Measurements from ENCODE around the gene SNX9.
"Not testable (repeated sequence)": the region's sequence is repeated elsewhere in the genome, so short reads cannot be mapped to it uniquely, and the experiment has no call there.

Gene SNX9

DNA sequence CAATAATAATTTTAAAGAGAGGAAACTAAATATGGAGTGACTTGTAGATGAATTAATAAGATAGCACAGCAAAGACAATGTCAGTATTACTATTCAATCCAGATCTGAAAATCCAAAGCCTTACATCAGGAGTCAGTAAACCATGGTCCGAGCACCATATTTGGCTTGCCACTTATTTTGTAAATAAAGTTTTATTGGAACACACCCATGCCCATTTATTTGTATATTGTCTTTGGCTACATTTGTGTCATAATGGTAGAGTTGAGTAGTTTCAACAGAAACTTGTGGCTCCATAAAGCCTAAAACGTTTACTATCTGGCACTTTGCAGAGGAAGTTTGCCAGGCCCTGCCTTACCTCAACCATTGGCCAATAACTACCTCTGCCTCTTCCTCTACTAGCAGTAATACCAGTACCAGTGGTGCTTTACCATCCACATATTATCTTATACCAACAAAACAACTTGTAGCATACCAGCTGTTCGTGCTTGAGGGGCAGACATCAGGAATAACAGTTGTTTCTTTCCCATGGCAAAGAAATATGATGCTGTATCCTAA, 106.8 kb downstream of the SNX9 start:
- no peak for DNase-seq

DNA sequence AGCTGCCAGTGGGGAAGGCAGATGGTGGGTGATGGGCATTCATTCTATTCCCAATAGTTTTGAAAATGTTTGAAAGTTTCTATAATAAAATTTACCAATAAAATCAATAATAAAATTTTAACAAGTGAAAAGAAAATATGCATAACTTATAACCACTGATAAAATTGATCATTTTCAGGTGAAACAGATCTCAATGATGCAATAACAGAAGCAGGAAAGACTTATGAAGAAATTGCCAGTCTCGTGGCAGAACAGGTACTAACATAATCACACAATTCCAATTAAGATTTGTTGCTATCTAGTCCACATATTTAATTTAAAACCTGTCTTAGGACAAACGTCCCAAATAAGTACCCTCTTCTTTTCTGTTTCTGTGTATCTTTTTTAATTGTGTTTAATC, 112.7 kb downstream of the SNX9 start:
- no peak for DNase-seq

DNA sequence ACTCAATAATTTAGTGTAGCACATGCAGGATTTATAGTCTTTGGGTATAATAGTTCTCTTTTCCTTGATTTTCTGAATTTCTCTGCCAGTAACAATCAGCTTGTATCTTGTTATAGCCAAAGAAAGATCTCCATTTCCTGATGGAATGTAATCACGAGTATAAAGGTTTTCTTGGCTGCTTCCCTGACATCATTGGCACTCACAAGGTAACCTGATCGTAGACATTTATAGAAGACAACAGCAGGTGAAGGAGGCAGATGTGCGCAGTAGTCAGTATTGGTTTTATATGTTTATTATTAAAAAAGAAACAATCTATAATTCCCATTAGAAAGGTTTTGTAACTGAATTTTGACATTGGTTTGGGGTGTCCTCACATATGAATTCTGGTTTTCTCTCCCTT, 114.3 kb downstream of the SNX9 start:
- DNase-seq, result no peak

DNA sequence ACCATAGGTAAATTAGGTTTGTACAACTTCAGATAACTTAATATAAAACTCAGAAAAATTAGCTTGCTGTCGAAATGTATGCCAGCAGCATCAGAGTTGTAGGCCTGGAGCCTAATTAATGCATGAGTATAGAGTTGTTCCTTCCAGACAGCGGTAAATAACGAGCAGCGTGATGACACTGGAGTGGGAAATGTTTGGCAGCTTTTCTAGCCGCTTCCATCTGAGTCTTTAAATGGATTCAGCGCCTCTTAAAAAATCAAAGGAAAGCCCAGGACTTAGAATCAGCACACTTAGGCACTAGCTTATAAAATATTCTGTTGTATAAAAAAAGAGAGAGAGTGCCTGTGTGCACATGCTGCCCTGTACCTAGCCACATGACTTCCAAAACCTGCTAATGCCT, 114.9 kb downstream of the SNX9 start:
- no peak for DNase-seq

DNA sequence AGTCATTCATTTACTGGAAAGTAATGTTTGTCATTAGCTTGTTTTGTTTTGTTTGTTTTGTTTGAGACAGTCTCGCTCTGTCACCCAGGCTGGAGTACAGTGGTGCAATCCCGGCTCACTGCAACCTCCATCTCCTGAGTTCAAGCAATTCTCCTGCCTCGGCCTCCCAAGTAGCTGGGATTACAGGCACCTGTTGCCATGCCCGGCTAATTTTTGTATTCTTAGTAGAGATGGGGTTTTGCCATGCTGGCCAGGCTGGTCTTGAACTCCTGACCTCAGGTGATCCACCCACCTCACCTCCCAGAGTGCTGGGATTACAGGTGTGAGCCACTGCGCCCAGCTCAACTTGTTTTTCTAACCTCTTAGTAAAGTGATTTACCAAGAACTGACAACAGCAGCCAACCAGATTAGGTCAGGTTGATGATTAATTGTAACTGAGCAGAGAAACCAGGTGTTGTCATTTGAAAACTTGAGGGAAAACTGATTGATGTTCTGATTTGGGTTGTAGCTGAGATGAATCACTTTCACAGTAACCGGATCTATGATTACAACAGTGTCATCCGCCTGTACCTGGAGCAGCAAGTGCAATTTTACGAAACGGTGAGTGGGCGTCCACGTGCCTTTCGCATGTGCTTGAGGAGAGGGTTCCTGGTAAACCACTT, 117.5 kb downstream of the SNX9 start:
- DNase-seq, result not testable (repeated sequence)

DNA sequence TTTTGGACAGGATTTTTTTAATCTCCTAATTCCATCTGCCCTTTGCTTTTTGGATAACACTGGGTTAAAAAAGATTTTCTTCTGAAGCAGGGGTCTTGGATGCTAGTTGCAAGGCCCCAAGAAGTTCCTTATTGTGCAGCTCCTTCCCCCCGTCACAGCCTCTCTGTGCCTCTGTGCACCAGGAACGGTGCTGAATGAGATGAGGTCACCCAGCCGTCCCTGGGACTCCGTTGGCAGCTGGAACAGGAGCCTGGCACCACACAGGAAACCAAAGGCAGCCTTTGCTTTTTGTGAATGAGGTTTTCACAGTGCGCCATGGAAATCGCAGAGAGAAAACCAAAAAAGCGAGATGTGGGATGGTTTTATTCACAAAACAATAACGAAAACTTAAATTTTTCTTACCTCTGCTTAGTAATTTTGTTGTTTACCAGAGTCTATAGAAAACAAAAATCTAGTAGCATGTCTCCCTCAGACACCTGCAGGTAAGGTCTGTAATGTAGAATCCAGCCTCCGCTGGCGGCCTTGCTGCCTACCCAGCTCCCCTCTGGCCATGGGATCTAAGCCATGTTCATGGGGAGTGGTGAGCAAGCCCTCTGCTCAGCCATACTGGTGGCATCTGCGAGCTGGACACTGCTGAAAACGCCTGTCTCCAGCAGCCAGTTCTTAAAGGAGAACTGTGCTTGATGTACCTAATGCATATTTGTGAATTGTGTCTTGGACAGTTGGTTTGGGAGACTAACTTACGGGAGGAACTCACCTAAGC, 118.2 kb downstream of the SNX9 start:
- no peak for DNase-seq

DNA sequence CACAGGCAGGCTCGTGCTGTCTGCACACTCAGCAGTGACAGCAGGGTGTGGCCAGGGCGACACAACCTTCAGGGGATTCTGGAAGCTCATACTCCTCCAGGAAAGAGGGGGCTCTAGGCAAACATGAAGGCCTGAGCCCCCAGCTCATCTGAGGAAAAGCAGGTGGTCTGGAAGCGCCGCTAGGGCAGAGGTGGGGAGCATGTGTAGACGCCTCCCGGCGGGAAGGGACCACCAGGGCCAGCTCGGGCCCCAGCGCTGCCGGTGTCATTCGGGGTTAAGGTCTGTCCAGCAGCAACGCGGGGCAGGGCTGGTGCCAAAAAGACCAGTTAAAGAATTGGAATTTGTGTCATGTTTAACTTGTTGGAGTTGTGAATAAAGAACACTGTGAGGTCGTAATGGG, 119.3 kb downstream of the SNX9 start:
- DNase-seq, result no peak

DNA sequence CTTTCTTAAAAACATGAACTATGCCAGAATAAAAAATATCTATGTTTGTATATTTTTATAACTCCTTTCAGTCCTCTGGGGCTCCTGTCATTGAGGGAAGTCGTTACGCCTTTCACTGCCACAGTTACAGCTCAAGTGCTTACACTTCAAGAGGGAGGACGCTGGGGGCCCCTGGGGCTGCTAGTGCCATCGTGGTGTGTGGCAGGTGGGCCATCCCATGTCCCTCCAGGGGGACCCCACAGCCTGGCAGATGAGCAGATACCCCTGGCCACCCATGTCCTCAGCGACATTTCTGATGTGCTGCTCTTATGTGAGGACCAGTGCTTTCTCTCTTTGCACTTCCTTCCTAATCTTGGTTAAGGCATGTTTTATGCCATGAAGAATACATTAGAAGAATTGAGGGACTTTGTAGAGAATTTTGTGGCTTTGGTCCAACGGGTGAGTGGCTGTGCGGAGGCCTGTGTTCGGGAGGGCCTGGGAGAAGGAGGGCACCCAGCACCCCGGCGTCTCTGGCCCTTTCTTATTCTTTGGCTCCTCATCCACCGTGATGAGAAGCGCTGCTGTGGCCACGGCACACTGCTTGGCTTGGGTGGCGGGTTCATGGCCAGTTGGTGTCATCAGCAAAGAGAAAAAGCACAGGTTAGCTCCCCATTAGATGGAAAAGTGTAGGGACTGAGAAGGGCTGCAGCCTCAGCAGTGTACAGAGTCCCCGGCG, 120.4 kb downstream of the SNX9 start:
- no peak for DNase-seq

DNA sequence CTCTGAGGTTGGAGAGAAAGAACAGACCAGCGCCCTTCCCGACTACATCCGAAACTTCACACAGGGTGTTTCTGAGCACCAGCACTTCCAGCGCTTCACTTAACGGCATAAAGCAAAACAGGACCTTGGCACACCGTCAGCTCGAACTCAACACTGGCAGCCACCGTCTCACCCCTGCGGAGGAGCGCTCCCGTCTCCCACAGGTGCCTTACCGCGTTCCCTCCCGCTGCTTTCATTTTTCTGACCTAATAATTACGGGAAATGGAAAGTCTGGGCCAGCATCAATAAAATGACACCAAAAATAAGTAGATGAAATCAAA, 120.9 kb downstream of the SNX9 start:
- DNase-seq, result no peak

DNA sequence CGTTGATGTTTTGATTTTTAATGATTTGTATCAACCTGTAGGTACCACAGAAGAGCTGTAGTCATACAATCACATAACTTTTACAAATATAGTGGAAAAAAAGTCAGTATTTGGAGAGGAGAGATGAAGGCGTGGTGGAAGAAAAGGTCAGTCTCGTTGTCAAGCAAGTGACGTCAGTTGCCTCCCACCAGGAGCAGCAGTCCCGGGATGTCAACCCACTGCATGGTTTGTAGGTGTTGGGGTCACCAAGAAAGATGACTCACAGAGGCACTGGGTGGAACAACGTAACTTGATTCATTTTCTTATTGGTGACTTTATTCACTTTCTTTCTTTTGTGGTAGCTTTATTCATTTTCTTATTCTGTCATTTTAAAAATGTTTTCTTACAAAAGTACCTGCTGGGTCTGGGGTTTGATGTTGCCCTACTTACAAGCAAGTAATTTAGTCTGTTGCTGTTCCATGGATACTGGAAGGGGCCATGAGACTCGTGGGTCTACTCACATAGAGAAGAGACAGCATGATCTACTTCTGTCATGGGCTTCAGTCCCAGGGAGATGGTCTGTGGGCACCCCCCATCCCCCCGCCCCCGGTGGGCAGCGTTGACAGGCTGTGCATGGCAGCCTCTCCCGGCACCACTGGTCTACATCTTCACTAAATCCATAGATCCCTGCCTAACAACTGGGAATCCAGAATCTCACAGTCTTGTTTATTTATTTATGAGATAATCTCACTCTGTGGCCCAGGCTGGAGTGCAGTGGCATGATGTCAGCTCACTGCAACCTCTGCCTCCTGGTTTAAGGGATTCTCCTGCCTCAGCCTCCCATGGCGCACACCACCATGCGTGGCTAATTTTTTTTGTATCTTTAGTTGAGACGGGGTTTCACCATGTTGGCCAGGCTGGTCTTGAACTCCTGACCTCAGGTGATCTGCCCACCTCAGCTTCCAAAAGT, 122.2 kb downstream of the SNX9 start:
- no peak for DNase-seq

DNA sequence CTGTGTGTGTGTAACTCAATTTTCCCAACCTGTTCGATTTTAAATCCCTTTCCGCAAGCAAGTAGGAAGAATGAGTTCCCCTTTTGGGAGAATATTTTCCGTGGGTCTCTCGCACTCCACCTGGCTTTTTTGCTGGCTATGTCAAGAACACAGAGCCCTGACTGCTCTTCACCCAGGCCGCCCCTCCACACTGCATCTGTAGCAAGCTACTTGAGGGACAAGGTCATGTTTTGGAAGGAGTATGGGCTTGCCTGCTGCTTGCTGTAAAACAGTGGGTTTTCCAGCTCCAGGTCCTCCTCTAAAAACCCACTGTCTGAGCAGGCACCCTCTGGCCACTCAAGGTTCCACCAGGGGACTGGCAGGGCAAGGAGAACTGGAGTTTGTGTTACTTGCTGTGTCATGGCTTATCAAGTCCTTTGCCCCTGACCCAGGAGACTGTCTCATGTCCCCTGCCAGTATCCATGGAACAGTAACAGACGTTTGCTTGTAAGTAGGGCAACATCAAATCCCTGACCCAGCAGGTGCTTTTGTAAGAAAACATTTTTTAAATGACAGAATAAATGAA, 123.1 kb downstream of the SNX9 start:
- no peak for DNase-seq

DNA sequence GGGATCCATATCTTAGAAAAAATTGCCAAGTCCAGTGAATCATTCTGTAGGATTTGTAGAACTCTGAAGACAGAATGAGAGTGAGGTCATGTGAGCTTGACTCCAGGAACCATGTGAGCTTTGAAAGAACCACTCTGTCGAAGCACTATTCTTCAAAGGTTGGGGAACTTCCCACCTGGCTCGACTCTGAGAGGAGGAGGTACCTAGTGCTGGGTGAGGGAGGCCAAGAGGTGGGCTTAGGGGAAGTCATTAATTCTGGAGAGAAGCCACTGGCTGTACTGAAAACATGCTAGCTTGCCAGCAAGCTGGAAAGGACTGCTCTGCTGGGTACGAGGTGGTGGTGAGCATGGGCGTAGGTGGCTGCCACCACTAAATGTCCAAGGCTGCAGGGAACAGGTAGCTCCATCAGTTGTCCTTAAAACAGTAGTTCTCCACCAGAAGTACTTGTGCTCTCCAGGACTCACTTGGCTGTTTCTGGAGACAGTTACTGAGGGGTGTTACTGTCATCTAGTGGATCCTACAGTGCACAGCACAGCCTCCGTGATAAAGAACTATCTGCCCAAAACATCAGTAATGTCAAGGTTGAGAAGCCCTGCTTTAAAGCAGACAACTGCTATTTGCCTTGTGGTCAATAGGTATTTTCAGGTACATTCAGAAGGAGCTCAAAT, 124.0 kb downstream of the SNX9 start:
- DNase-seq, result peak; percentile 5

DNA sequence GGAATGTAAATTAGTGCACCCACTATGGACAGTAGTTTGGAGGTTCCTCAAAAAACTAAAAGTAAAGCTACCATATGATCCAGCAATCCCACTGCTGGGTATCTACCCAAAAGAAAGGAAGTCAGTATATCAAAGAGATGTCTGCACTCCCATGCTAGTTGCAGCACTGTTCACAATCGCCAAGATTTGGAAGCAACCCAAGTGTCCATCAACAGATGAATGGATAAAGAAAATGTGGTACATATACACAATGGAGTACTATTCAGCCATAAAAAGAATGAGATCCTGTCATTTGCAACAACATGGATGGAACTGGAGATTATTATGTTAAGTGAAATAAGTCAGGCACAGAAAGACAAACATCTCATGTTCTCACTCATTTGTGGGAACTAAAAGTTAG, 127.9 kb downstream of the SNX9 start:
- not testable (repeated sequence) for DNase-seq

DNA sequence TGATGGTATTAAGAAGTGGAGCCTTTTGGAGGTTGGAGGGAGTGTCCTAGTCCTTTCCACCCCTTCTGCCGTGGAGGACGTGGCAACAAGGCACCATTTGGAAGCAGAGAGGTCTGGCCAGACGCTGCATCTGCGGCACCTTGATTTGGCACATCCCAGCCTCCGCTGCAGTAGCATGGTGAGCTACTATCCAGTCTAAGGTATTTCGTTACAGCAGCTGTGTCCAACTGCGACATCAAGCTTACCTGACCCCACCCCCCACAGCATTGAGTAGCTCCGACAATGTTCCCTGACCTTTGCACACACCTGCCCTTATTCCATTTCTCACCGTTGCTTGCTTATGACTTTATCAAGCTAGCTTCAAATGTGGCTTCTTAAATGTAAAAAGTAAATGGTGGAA, 128.8 kb downstream of the SNX9 start:
- no peak for DNase-seq

DNA sequence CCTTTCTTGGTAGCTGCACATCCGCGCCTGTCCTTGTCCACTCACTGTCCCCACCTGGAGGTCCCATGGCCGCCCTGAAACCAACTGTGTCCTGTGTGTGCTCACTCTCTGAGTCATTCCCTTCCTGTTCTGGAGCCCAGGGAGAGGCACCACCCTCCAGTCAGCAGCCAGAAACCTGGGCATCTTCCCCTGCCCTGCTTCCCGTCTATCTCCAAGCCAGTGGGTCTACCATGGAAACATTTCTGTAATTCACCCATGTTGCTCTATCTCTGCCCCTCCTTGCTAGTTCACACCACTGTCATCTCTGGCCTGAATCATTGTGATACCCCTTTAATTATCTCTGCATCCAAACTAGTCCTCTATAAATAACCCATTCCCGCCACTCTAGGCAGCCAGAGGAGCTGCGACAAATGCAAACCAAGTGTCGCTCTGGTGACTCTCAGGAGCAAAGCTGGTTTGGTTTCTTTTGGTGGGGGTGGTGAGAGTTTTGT, 129.9 kb downstream of the SNX9 start:
- no peak for DNase-seq

DNA sequence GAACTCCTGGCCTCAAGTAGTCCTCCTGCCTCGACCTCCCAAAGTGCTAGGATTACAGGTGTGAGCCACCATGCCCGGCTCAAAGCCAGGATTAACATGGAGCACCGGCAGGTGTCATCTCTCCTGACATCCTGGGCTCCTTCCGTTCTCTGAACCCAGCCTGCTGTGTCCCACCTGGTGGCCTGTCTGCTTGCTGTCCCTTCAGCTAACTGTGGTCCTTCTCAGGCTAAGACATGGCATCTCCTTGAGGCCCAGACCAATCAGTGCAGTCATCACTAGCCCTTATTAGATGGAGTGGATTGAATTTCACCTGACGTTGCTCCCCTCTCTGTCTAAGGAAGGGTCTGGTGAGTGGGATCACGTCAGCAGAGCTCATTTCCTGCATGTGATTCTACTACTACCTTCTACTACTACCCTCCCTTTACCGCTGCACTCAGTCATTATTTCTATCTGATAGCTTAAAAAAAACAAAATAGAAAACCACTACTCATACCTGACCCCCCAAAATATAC, 130.6 kb downstream of the SNX9 start:
- DNase-seq, result no peak

DNA sequence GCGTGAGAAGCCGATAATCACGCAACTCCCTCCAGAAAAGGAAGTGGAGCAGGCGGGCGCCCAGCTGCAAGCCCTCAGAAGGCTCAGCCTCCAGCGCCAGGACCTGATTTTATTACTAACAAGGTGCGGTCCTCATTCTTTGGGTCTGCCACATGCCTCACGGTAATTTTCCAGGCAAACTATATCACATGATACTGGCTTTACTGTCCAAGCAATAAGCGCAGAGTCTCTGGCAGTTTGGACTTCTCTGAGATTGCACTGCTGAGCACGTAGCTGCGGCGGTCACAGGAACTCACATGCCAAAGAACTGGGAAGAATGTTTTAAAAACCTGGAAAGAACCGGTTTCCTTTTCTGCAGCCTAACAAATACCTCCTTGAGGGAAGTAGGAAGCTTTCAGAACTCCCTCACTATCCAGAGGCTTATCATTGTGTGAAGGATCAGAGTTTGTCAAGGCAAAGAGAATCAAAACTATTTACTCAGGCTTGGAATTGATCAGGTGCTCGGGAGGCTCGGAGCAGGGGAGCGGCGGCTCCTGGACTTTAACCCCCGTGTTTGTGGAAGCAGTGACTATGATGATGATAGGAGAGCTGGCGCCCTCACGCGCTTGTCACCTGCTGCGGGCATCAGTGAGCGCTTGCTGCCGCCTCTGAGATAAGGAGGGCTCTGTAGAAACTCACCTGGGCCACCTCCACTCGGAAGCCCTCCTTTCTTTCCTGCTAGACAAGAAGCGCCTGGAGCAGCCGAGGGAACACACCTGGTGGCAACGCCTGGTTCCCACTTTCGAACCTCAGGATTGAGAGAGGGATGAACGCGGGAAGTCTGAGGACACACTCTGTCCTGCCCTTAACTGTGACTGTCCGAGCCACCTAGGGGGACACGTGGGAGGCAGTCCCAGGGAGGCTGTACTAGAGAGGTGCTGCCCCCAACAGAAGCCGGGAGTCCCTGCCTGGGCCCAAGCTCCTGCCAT, 131.4 kb downstream of the SNX9 start:
- DNase-seq, result no peak

DNA sequence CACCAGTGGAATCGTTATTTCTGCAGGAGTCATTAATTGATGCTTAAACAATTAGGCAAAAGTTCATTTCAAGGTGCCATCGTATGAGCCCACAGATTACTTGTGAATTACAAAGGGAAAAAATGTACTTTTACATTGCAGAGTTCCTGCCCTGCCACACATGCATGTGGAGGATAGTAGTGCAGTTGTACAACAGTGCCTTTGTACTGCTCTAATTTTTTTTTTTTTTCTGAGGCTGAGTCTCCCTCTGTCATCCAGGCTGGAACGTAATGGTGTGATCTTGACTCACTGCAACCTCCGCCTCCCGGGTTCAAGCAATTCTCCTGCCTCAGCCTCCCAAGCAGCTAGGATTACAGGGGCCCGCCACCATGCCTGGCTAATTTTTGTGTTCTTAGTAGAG, 132.6 kb downstream of the SNX9 start:
- no peak for DNase-seq

DNA sequence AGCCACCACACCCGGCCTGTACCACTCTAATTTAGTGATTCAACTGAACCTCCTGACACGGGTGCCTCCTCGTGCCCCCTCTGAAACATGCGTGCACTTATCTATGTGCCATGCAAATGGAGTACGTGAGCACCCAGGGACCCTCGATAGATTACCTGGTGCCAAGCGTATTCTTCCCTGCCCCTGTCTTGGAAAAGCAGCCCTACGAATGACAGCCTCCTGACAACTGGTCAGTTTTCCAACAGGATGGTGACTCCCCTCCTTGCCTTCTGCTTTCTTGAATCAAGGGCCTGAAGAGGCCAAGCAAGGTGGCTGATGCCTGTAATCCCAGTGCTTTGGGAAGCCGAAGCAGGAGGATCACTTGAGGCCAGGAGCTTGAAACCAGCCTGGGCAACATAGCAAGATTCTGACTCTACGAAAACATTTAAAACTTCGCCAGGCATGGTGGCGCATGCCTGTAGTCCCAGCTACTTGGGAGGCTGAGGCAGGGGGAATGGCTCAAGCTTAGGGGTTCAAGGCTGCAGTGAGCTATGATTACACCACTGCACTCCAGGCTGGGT, 133.2 kb downstream of the SNX9 start:
- no peak for DNase-seq

Measured in COR-L47 (cell line).